Activated CD8-positive, alpha-beta memory T cell treated with anti-CD3 and anti-CD28 coated beads for 24 hours (primary cell): Measurements from ENCODE around the gene HMGB1.
"Not testable (repeated sequence)": the region's sequence is repeated elsewhere in the genome, so short reads cannot be mapped to it uniquely, and the experiment has no call there.

ENCODE experiments used
- DNase-seq: peaks from one replicate; pipeline ENCODE4 v3.0.0-alpha.2; 2020

Gene HMGB1

DNA sequence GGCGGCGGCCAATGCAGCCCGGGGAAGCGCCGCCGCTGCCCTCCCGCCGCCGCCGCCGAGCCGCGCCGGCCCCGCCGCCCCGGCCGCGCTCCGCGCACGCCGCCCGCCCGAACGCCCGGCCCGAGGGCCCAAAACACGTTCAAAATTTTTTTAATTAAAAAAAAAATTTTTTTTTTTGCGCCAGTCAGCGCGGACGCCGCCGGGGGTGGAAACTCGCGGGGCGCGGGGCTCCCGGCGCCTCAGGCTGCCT is 468 bp downstream of the HMGB1 start:
- no peak for DNase-seq

DNA sequence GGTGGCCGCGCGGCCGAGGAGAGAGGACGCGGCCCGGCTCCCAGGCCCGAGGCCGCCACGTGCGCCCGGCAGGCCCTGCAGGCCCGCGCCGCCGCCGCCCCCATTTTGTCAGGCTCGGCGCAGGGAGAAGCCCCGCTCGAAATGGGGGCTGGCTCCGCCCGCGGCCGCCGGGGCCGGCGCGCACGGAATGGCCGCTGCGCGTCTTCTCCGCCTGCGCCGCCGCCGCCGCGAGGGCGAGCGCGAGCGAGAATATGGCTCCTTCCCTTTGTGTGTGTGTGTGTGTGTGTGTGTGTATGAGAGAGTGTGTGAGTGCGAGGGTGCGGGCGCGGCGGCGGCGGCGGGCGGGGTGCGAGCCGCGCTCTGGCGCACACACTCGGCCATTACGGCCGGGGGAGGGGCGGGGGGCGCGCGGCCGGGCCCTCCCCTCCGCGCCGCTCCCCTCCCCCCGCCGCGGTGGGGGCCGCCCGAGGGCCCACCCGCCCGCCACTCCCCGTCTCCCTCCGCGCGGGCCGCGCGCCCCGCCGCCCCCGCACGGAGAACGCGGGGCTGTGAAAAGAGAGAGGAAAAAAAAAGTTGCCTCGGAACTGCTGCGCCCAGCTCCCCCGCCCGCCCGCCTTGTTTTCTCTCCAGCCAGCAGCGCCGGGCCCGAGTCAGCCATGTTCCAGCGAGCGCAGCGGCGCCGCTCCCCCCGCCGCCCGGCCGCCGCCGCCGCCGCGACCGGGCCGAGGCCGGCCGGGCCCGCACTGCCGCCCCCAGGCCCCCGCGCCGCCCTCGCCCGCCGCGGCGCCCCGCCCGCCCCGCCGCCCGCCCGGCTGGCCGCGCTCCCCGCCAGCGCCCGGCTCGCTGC is 1.0 kb downstream of the HMGB1 start:
- DNase-seq, result peak; percentile 90

DNA sequence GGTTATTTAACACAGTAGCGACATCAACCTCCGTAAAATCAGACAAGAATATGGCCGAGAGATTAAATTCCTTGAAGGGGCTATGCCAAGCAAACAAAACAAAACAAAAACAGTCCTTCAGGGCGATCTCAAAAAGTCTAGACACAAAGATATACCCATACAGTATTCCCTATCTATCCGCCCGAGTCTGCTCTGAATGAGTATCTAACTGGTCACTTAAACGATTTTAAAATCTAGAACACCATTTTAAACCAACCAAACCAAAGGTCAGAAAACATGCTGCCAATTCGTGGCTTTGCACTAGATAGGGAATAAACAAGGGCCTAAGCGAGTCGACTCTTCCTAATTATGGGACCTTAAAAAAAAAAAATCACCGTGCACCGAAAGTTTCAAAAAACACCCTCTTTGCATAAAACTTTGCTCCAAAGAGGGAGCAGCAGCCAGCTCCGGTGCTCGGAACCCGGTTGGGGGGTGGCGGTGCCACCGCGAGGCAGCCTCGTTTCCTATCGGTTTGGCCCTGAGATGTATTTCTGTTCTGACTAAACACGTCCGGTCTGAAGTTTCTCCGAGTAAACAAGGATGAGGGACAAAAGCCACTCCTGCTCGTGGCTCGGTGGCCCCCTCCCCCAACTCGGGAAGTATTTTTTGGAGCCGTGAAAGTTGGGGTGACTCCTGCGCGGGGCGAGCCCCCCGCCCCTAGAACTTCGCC is 1.8 kb downstream of the HMGB1 start:
- peak; percentile 89 for DNase-seq

DNA sequence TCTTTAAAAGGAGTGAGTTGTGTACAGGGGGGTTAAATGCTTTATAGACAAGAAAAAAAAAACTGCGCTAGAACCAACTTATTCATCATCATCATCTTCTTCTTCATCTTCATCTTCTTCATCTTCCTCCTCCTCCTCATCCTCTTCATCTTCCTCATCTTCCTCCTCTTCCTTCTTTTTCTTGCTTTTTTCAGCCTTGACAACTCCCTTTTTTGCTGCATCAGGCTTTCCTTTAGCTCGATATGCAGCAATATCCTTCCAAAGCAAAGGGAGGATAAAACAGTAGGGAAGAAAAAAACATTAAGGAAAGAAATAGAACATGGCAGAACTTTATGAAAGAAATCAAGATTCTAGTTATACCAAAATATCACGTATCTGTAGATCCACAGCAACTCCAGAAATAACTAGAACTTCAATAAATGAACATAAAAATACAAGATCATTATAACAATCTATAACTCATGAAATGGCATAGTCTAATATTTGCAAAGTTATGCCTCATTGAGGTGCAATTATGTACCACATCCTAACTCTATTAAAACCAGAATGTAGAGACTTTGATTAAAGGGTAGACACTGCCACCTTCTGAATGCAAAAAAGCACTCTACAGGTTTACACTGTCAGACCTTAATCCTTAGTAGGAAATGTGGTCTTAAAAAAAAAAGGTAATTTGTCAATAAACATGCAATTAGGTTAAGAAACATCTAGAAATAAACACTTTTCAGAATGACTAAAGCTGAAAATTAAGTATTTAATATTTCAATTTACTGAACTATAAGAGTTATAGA is 4.3 kb downstream of the HMGB1 start:
- DNase-seq, result not testable (repeated sequence)

DNA sequence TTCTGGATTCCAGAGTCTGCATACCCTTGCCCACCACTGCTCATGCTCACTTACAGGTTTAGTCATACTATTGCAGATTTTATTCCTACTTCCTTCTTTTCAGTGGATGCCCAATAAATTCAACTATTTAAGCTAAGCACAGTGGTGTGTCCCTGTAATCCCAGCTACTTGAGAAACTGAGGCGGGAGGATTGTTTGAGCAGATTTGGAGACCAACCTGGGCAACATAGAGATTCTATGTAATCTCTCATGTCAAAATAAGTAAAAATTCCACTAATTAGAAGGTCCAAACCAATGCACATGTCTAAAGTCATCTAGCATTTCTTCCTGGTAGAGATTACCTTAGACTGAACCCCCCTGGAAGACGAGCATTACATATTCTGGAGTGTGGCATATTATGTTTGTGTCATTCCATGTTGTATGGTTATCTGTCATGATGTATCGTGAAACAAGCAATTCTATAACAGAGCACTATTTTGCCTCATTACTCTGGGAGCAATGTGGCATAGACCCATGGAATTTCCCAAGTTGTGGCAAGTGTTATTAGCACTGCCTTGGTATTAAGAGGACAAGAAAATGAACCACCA is 8.3 kb downstream of the HMGB1 start:
- no peak for DNase-seq

DNA sequence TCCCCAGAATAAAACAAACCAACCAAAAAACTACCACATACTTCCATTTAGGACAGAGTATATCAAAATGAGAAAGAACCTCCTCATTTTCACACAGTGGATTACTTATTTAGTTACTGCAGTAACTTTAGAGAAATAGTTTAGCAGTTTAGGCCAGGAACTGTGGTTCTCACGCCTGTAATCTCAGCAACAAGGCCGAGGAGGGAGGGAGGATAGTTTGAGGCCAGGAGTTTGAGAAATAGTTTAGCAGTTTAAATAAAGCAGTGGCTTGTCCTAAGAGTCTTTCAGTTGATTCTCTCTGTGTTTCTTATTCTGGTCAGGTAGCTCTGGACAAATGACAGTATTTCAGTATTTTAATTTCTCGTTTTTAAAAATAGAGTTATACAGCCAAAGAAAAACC is 9.4 kb downstream of the HMGB1 start:
- DNase-seq, result no peak

DNA sequence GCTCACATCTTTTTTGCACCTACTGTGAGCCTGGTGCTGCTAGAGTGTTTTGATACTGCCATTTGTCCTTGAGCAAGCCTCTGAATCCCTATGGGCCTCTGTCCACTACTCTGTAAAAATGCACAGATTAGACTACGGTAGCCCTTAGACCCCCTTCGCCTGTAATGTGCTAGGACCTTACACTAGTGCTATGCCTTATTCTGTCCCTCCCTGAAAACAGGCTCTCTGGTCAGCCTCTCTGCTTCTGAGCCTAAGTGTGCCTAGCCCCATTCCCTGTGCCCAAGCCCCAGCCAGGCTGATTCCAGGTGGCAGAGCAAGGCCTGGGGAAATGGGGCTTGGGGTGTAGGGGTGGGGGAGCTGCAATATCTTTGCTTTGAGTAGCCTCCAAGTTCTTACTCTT is 10.7 kb downstream of the HMGB1 start:
- DNase-seq, result no peak

DNA sequence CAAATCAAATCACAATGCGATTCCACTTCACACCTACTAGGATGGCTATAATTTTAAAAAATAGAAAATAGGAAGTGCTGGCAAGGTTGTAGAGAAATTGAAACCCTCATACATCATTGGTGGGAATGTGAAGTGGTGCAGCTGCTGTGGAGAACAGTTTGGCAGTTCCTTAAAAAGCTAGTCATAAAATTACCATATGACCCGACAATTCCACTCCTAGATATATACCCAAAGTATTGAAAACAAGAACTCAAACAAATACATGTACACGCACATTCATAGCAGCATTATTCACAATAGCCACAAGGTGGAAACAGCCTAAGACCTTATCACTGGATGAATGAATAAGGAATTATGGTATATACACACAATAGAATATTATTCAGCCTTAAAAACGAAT is 12.0 kb downstream of the HMGB1 start:
- no peak for DNase-seq

DNA sequence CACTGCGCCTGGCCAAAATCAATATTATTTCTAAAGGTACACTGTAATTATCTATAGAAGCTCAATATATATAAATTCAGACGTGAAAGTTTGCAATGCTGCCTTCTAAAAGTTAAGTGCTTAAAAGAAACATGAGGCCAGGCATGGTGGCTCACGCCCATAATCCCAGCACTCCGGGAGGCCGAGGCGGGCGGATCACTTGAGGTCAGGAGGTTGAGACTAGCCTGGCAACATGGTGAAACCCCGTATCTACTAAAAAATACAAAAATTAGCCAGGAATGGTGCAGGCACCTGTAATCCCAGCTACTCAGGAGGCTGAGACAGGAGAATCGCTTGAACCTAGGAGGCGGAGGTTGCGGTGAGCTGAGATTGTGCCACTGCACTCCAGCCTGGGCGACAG is 14.3 kb downstream of the HMGB1 start:
- DNase-seq, result peak; percentile 33

DNA sequence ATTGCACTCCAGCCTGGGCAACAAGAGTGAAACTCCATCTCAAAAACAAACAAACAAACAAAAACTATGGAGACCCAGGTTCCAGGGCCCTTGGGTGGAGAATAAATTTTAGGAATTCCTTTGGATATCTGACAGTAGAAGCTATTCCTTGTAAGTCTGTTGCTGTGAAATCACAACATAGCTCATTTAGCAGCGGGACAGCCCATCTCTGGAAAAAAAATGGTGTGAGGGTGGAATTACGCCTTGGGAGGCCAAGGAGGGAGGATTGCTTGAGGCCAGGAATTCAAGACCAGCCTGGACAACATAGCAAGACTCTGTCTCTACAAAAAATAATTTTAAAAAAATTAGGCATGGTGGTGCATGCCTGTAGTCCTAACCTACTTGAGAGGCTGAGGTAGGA is 15.7 kb downstream of the HMGB1 start:
- DNase-seq, result no peak

DNA sequence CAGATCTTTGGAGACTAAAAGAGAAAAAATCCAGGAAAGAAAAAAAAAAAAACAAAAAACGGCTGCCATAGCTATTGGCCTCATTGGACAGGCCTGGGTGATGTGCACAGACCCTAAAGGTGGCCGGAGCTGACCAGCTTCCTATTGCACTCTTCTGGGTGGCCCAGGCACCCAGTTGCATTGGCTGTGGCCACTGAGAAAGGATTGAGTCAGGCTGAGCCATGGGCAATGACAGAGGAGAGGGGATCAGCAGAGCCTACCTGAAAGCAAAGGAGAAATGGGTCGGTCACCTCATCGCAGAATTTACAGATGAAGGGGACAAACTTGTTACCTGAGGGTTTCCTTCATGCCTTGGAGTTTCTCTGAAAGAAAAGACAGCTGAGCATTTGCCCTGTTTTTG is 17.3 kb downstream of the HMGB1 start:
- DNase-seq, result peak; percentile 30

DNA sequence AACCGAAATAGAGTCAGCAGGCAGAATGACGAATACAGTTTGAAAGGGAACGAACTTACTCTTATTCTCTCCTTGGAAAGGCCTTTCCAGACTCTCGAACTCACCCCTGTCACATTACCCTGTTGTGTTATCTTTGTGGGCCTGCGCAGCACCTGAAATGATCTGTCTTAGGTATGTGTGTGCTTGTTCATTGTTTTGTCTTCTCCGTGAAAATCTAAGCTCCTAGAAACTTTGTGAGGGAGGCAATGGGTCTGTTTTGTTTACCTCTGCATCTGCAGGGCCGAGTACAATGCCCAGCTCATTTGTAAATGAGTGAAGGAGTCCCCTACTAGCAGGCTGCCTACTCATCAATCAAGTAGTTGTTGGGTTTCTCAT is 19.6 kb downstream of the HMGB1 start:
- DNase-seq, result peak; percentile 45

DNA sequence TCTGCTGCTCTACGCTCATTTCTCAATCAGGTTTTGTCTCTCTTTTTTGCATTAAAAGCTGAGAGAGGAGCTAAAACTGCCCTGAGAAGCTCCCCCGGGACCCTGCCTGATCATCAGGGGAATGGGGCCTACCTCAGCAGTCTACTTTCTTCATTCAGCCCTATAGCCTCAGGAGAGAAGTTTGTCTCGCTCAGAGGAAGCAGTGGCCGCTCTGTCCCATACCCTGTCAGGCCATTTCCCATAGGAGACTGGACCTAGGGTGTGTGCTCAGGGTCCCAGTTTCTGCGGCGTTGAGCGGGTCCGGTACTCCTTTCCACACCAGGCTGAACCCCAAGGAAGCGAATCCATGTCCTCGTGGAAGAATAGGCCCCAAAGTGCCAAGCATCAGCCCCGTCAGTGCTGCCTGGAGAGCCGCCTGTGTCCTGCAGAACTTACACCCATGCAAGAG is 21.8 kb downstream of the HMGB1 start:
- DNase-seq, result peak; percentile 33

DNA sequence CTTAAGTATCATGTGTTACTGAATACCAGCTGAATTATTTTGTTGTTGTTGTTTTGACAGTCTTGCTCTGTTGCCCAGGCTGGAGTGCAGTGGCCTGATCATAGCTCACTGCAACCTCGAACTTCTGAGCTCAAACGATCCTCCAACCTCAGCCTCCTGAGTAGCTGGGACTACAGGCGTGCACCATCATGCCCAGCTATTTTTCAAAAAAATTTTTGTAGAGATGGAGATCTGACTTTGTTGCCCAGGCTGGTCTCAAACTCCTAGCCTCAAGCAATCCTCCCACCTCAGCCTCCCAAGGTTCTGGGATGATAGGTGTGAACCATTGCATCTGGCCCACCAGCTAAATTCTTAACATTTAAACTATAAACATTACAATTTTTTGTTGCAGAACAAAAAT is 22.2 kb downstream of the HMGB1 start:
- peak; percentile 15 for DNase-seq

DNA sequence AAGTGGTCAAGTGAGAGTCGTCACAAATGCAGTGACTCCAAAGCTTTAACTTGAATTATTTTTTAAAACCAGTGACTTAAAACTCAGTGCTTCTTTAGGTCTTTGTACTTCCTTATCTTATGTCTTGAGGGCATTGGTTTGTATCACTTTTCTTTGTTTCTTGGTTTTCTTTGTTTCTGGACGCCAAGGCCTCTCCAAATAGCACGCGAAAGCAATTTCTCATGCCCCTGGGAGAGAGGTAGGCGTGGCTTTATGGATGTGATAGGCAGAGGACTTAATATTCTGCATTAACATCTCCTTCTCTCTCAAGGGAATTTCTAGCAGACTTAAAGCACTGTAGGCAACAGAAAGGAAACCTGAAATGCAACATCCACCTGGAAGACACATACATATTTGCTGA is 22.8 kb downstream of the HMGB1 start:
- peak; percentile 0 for DNase-seq

DNA sequence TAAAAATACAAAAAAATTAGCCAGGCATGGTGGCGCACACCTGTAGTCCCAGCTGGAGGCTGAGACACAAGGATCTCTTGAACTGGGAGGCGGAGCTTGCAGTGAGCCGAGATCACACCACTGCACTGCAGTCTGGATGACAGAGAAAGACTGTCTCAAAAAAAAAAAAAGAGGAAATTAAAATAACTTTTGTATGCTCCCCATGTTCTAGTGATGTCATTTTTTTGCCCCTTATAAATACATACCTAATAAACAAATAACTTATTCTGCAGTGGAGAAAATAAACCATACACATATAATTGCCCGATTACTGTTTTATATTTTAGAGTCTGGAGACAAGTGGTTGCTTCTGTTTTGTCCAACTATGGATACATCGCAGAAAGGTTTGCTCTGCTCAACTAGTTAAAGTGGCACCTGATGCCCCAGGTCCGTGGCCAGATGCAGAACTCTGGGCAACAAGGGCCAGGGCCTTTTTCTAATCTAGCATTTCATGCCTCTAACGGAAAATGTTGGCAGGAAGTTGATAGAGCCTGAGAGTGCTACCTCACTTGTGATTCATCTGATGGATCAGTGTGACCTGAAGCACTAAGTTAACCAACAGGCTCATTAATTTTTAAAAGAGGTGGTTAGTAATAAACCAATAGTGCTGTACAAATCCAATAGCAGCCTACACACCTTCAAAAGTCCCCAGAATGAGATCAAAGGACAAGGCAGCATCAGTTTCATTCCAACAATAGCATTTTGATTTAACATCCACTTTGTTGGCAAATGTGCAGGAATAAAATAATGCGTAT is 24.6 kb downstream of the HMGB1 start:
- DNase-seq, result peak; percentile 51

DNA sequence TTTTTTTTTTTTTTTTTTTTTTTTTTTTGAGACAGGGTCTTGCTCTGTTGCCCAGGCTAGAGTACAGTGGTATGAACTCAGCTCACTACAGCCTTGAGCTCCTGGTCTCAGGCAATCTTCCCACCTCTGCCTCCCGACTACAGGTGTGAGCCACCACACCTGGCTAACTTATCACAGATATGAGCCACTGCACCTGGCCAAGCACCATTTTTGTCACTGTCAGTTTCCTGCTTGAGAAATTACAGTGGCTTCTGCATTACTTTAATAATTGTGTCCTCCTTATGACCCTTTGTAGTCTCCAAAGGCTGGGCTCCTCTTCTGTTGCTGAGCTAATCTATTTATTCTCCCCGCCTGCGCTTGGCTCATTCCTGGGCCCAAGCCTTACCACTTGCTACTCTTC is 27.4 kb downstream of the HMGB1 start:
- DNase-seq, result no peak

DNA sequence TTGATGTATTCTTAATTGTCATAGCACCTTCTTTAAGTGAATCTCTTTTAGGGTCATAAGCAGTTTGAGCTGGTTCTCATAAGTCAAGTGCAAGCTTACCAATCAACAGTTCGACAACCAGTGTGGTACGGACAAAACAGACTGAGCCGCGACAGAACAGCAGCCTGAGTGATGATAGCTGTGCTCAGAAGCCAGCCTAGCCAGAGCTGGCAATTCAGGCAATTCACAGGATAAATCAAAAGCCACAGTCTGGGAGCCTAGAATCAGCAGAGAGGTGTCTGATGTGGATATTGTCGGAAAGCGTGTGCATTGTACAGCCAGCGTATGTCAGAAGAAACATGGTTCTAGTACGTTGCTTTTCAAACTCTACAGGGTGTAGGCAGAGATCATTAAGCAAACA is 28.6 kb downstream of the HMGB1 start:
- DNase-seq, result no peak

DNA sequence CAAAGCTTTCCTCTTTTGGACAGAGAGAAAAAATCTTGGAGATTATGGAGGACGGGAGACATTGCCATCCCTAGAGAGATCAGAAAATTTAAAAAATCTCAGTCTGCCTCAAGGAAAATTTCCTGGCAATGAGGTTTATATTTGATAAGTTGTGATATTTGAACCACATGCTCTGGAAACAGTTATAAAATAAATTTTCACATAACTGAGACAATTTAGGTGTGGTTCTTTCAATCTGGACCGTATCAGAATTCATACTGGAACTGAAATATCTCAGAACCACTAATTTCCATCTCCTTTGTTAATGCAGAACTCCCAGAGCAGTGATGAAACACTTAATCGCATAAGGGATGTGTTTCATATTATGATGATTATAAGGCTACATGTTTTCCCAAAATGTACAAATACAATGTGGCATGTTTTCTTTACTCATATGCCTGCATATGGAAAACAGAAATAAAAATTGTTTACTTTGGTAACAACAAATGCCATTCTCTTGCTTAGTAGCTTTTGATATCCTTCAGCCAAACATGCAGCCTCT is 29.8 kb downstream of the HMGB1 start:
- no peak for DNase-seq

DNA sequence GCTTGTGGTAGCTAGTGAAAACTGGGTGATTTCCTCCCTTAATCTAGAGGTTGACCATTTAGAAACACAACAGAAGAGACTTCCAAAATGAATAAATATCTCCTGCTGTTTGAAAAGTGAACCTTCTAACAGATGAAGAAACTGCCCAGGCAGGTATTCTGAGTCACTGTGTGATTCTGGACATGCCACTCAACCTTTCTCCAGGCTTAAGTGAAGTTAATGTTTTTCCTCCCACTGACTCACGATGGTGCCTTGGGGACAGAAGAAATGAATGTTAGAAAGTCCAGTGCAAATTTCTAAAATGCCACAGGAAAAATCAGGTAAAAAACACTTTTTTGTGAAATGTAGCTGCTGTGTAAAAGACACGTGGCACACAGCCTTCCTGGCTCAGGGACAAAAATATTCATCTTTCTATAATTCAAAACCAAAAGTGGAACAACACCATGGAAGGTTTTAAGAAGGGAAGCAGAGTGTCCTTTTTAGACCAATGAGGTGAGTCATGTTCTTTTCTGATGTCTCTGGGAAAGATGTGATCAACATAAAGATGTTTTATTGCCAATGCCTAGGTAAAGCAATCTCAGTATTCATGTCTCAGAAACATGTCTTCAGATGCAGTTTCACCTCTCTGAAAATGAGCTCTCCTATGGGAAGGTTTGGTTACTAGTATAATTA is 34.3 kb downstream of the HMGB1 start:
- peak; percentile 40 for DNase-seq
